ENCODE results near the gene KCNAB1.

- TF ChIP-seq ELK1 (IDR thresholded peaks at IDR 0.05; ENCODE audit: low read depth, low read length), result no peak
- TF ChIP-seq MTA2 (IDR thresholded peaks at IDR 0.05; ENCODE audit: low read depth), result no peak
- no peak for TF ChIP-seq CTCF (IDR thresholded peaks at IDR 0.05 in 2 of 3, conservative IDR thresholded peaks at IDR 0.05 in 1 of 3; ENCODE audit: control insufficient read depth in 2 of 3, extremely low read depth in 1 of 3, insufficient read depth in 1 of 3, low read depth in 3 of 3, low read length in 3 of 3)
- TF ChIP-seq EP300 (IDR thresholded peaks at IDR 0.05; ENCODE audit: borderline replicate concordance in 1 of 2, control insufficient read depth in 1 of 2, low read depth in 2 of 2, low read length in 2 of 2), result no peak
- TF ChIP-seq PAX5 (IDR thresholded peaks at IDR 0.05; ENCODE audit: borderline replicate concordance, low read depth, low read length), result no peak
- TF ChIP-seq SMARCA5 (IDR thresholded peaks at IDR 0.05), result no peak
- no peak for TF ChIP-seq CEBPB (IDR thresholded peaks at IDR 0.05; ENCODE audit: borderline replicate concordance in 1 of 2, low read depth in 2 of 2, low read length in 2 of 2)
- TF ChIP-seq USF1 (IDR thresholded peaks at IDR 0.05; ENCODE audit: borderline replicate concordance, extremely low read length, insufficient read depth, low read depth, low read length), result no peak
- TF ChIP-seq ATF7 (IDR thresholded peaks at IDR 0.05; ENCODE audit: low read depth), result no peak
- no peak for TF ChIP-seq FOXK2 (IDR thresholded peaks at IDR 0.05)
- no peak for TF ChIP-seq HCFC1 (IDR thresholded peaks at IDR 0.05; ENCODE audit: low read length)
- no peak for TF ChIP-seq GABPA (IDR thresholded peaks at IDR 0.05; ENCODE audit: low read depth)
These were observed 95.8 kb downstream of the KCNAB1 start for GRCh38 chr3:156216216-156216615.
